Bronchial epithelial cell (primary cell): ENCODE data around the gene MCM8. TPM values are rescaled to one million over a fixed set of nuclear protein-coding genes. Genes with fewer than 3 reads are reported as not detected.
"Not testable (repeated sequence)": the region's sequence is repeated elsewhere in the genome, so short reads cannot be mapped to it uniquely, and the experiment has no call there.

Source experiments
- DNase-seq: peaks from one replicate; pipeline ENCODE4 v3.0.0-alpha.2; 2010; ENCODE audit warnings: low read depth
- FAIRE-seq: peaks from 2 replicates; lab custom pipeline; 2011; peaks lifted over from hg19 to GRCh38; lab: Jason Lieb, UNC
- H3K27me3 ChIP-seq: 2 replicates; pipeline ENCODE4 v1.5.1; 2011; ENCODE audit warnings: low read length; ENCODE audit not compliant: control insufficient read depth, insufficient read depth
- H3K36me3 ChIP-seq: 2 replicates; pipeline ENCODE4 v1.5.1; 2011; ENCODE audit warnings: low read length; ENCODE audit not compliant: control insufficient read depth, insufficient read depth
- H3K4me3 ChIP-seq: 2 replicates; pipeline ENCODE4 v1.5.1; 2011; ENCODE audit warnings: mild to moderate bottlenecking, low read depth, low read length, control low read depth
- CTCF ChIP-seq: IDR thresholded peaks from 2 replicates; pipeline ENCODE4 v1.5.1; 2011; ENCODE audit warnings: mild to moderate bottlenecking, moderate library complexity, low read length, control low read depth, inconsistent platforms; ENCODE audit not compliant: insufficient read depth, severe bottlenecking
- total RNA-seq: library from RNA; depleted of rRNA; stranded (reverse); fragments of >200 nt; gene quantifications from 2 replicates; pipeline ENCODE4 v1.2.1, GENCODE V29; 2014

MCM8 gene
- total RNA-seq, 1 donor from 2014 or later = 2.1 TPM

DNA sequence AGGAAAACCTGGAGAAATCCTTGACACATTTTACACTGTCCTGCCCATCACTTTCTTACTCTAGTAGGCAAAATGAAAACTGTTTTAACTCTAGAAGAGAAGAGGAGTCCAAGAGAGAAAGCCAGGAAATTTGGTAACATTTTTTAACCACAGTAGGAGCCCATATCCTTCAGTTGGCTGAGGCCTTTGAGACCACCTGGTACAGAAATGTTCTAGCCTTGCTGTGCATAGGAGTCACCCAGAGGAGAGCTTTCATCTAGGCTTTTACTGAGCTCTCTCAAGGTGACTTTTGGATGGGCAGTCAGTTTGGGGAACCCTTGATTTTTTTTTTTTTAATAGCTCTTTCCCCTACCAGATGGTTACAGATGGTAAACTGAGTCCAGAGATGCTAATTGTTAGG lies 78.4 kb downstream of the MCM8 start:
- Histone ChIP-seq H3K36me3 (peaks cover 6% of the 10 kb centered on the region), H3K27me3 (no peaks in the 10 kb centered on the region), H3K4me3 (no peak overlapping the region)
- no peak for TF ChIP-seq CTCF
- FAIRE-seq (no peak), DNase-seq (no peak)

- peak; percentile 37 for DNase-seq
- Histone ChIP-seq H3K36me3 (peaks cover 7% of the 10 kb centered on the region), H3K27me3 (no peaks in the 10 kb centered on the region), H3K4me3 (no peak overlapping the region)
- TF ChIP-seq CTCF = no peak
- no peak for FAIRE-seq
These were observed 79.1 kb downstream of the MCM8 start for GRCh38 chr20:6029538-6029937.

GRCh38 chr20:6030453-6031080 lies 80.1 kb downstream of the MCM8 start:
- Histone ChIP-seq H3K36me3 (peaks cover 5% of the 10 kb centered on the region), H3K27me3 (no peaks in the 10 kb centered on the region), H3K4me3 (no peak overlapping the region)
- DNase-seq (no peak), FAIRE-seq (no peak)
- no peak for TF ChIP-seq CTCF

DNA sequence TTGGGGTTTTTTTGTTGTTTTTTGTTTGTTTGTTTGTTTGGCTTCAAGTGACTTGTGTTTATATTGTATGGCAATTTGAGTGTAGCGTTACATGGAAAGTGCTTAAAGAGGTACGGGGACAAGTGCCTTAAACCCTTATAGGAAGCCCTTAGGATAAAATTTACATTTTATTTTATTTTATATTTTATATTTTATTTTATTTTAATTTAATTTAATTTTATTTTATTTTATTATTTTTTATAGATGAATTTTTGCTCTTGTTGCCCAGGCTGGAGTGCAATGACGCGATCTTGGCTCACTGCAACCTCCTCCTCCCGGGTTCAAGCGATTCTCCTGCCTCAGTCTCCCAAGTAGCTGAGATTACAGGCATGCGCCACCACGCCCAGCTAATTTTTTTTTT lies 82.5 kb downstream of the MCM8 start:
- not testable (repeated sequence) for DNase-seq, FAIRE-seq, H3K4me3 ChIP-seq, H3K27me3 ChIP-seq, H3K36me3 ChIP-seq

DNA sequence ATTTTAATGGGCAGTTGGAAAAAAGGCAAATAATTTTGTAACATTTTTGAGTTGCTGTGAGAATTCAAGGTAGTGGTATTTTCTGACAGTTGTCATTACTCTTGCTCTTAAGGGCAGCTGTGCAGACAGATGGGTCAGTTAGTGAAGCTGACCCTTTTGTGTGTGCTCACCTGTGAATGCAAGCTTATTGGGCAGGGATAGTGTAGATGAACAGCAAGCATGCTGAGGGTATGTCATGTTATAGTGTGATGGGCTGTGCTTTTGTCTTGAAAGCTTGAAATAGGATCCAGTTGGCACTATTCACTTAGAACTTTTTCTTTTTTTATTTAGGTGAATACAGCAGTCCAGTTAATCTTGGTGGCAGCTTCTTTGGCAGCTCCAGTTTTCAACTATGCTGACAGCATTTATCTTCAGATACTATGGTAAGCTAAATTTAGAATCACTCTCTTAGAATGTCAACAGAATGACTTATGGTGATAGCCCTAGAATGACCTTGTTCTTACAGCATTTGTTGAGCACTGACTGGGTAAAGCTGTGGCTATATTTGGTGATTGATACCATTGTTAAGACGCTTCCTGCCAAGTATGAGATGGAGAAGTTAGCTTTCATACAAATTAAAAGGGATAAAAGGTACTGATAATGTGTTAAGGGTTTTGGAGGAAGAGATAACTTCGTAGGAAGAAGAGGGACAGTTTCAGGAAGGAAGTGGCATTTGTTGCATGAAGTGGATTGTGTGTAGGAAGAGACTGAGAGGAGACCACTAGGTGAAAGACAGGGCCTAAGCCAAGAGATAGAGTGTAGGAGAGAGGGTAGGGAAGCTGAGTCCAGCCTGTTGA lies 83.9 kb downstream of the MCM8 start:
- TF ChIP-seq CTCF = no peak
- DNase-seq (no peak), FAIRE-seq (peak; percentile 40)
- H3K27me3 ChIP-seq = no peaks in the 10 kb centered on the region
- no peak overlapping the region for H3K4me3 ChIP-seq
- peaks cover 7% of the 10 kb centered on the region for H3K36me3 ChIP-seq

- no peak for TF ChIP-seq CTCF
These were observed 85.8 kb downstream of the MCM8 start for GRCh38 chr20:6036213-6036612.

More at GRCh38 chr20:6036213-6036612, 85.8 kb downstream of the MCM8 start:
- Histone ChIP-seq H3K36me3 (peaks cover 9% of the 10 kb centered on the region), H3K4me3 (no peak overlapping the region), H3K27me3 (no peaks in the 10 kb centered on the region)
- DNase-seq (no peak), FAIRE-seq (no peak)
